H1 (cell line): ENCODE measurements around the gene HMCN2. TPM values are rescaled to one million over a fixed set of nuclear protein-coding genes. Genes with fewer than 3 reads are reported as not detected.

ENCODE experiments used
- CTCF ChIA-PET: fragments of 300-600 bp; sonication (Branson Sonifier 250); formaldehyde crosslinking; loops from one replicate; lab custom pipeline; 2021; ENCODE audit not compliant: partially characterized antibody; lab: Charles Lee
- POLR2A ChIA-PET: fragments of 300-600 bp; sonication (Branson Sonifier 250); formaldehyde crosslinking; loops from one replicate; lab custom pipeline; 2021; ENCODE audit warnings: inconsistent platforms; ENCODE audit not compliant: partially characterized antibody; lab: Charles Lee
- DNase-seq, 2 experiments: peaks; one replicate each; pipeline versions ENCODE4 v3.0.0 to v3.0.0-alpha.2; 2010 to 2022; ENCODE audit warnings: low spot score in 2 of 2, low read depth in 1 of 2, mixed read lengths in 1 of 2
- FAIRE-seq: peaks from 2 replicates; lab custom pipeline; 2011; peaks lifted over from hg19 to GRCh38; lab: Jason Lieb, UNC
- H2AFZ ChIP-seq: 2 replicates; pipeline ENCODE4 v1.8.1; 2012; ENCODE audit warnings: low read length, inconsistent platforms
- H2AK5ac ChIP-seq: 2 replicates; pipeline ENCODE4 v1.6.1; 2013; ENCODE audit warnings: low read depth, low read length
- H2BK120ac ChIP-seq: replicated peaks from 2 replicates; pipeline ENCODE3; 2013; ENCODE audit warnings: low read depth, low read length, inconsistent platforms
- H2BK12ac ChIP-seq: 2 replicates; pipeline ENCODE4 v1.6.1; 2013; ENCODE audit warnings: low read depth, low read length
- H2BK15ac ChIP-seq: 2 replicates; pipeline ENCODE4 v1.6.1; 2013; ENCODE audit warnings: low read length
- H2BK20ac ChIP-seq: 2 replicates; pipeline ENCODE4 v1.6.1; 2013; ENCODE audit warnings: low read length
- H2BK5ac ChIP-seq: 2 replicates; pipeline ENCODE4 v1.6.1; 2013; ENCODE audit warnings: low read depth, low read length
- H3K14ac ChIP-seq: 2 replicates; pipeline ENCODE4 v1.6.1; 2013; ENCODE audit warnings: inconsistent platforms; ENCODE audit not compliant: insufficient read length
- H3K18ac ChIP-seq: 2 replicates; pipeline ENCODE4 v1.6.1; 2013; ENCODE audit warnings: low read length; ENCODE audit errors: extremely low read depth
- H3K23ac ChIP-seq: 2 replicates; pipeline ENCODE4 v1.6.1; 2013; ENCODE audit warnings: inconsistent platforms; ENCODE audit not compliant: insufficient read length
- H3K23me2 ChIP-seq: 2 replicates; pipeline ENCODE4 v1.6.1; 2013; ENCODE audit warnings: low read depth, low read length
- H3K27ac ChIP-seq: 2 replicates; pipeline ENCODE4 v1.6.1; 2011; ENCODE audit warnings: low read depth, low read length, inconsistent platforms
- H3K27me3 ChIP-seq, 4 experiments: replicated peaks in 1 of 4; 1 replicate in 1 of 4; 2 replicates in 3 of 4; pipeline versions ENCODE4 v1.6.1 to v1.8.1; 2011 to 2013; ENCODE audit warnings: low read length in 3 of 4, mild to moderate bottlenecking in 3 of 4, inconsistent platforms in 2 of 4, mixed read lengths in 2 of 4, moderate library complexity in 1 of 4; ENCODE audit not compliant: control insufficient read depth in 3 of 4, insufficient read depth in 3 of 4; ENCODE audit errors: extremely low read depth in 1 of 4
- H3K36me3 ChIP-seq, 4 experiments: 2 replicates each; pipeline versions ENCODE4 v1.6.1 to v1.8.1; 2011 to 2013; ENCODE audit warnings: mild to moderate bottlenecking in 4 of 4, low read length in 3 of 4, moderate library complexity in 2 of 4, control low read depth in 1 of 4, inconsistent platforms in 1 of 4; ENCODE audit not compliant: insufficient read depth in 4 of 4, control insufficient read depth in 2 of 4
- H3K4ac ChIP-seq: replicated peaks from 2 replicates; pipeline ENCODE3; 2013; ENCODE audit warnings: low read length, low read depth, mixed read lengths, inconsistent platforms; ENCODE audit not compliant: insufficient read length
- H3K4me1 ChIP-seq, 4 experiments: replicated peaks in 1 of 4; 1 replicate in 1 of 4; 2 replicates in 3 of 4; pipeline versions ENCODE4 v1.6.1 to v1.8.1; 2011 to 2013; ENCODE audit warnings: low read length in 3 of 4, inconsistent platforms in 2 of 4, mixed read lengths in 1 of 4; ENCODE audit not compliant: insufficient read depth in 4 of 4, control insufficient read depth in 3 of 4
- H3K4me2 ChIP-seq, 2 experiments: 2 replicates each; pipeline versions ENCODE4 v1.6.1 to v1.8.1; 2011 to 2013; ENCODE audit warnings: low read depth in 2 of 2, low read length in 2 of 2, control low read depth in 1 of 2, inconsistent platforms in 1 of 2, mild to moderate bottlenecking in 1 of 2; ENCODE audit not compliant: insufficient read depth in 1 of 2
- H3K4me3 ChIP-seq, 4 experiments: fragments of 200-600, 300-600 bp in 1 of 4; sonication (generic), shearing (Covaris generic), sonication (Bioruptor Twin) in 1 of 4; 2 replicates each; pipeline versions ENCODE4 v1.5.1 to v1.8.1; 2011 to 2016; ENCODE audit warnings: low read length in 4 of 4, low read depth in 3 of 4, control low read depth in 2 of 4, inconsistent platforms in 2 of 4, mild to moderate bottlenecking in 2 of 4, mixed read lengths in 1 of 4, moderate library complexity in 1 of 4; ENCODE audit not compliant: insufficient read depth in 2 of 4; ENCODE audit errors: extremely low read depth in 1 of 4
- H3K56ac ChIP-seq: replicated peaks from 2 replicates; pipeline ENCODE3; 2013; ENCODE audit warnings: low read depth, mild to moderate bottlenecking, mixed read lengths, low read length, inconsistent platforms; ENCODE audit not compliant: insufficient read length
- H3K79me1 ChIP-seq: 2 replicates; pipeline ENCODE4 v1.6.1; 2013; ENCODE audit warnings: low read depth, low read length, control low read depth
- H3K79me2 ChIP-seq, 2 experiments: 2 replicates each; pipeline versions ENCODE4 v1.6.1 to v1.8.1; 2012 to 2013; ENCODE audit warnings: low read length in 2 of 2, mild to moderate bottlenecking in 2 of 2, inconsistent platforms in 1 of 2; ENCODE audit not compliant: insufficient read depth in 2 of 2, control insufficient read depth in 1 of 2
- H3K9ac ChIP-seq, 4 experiments: replicated peaks in 1 of 4; 1 replicate in 1 of 4; 2 replicates in 3 of 4; pipeline versions ENCODE4 v1.6.1 to v1.8.1; 2011 to 2013; ENCODE audit warnings: low read depth in 3 of 4, low read length in 3 of 4, control low read depth in 2 of 4, mild to moderate bottlenecking in 2 of 4, moderate library complexity in 2 of 4, inconsistent platforms in 1 of 4; ENCODE audit errors: extremely low read depth in 1 of 4
- H3K9me3 ChIP-seq, 2 experiments: 2 replicates each; pipeline versions ENCODE4 v1.6.1 to v1.8.1; 2012 to 2013; ENCODE audit warnings: mild to moderate bottlenecking in 2 of 2, moderate library complexity in 2 of 2, control low read depth in 1 of 2, inconsistent platforms in 1 of 2, low read depth in 1 of 2, low read length in 1 of 2, mixed read lengths in 1 of 2; ENCODE audit not compliant: insufficient read depth in 2 of 2
- H4K20me1 ChIP-seq, 2 experiments: replicated peaks in 1 of 2; 2 replicates each; pipeline versions ENCODE3 to v1.8.1; 2011 to 2013; ENCODE audit warnings: inconsistent platforms in 2 of 2, low read length in 2 of 2, mild to moderate bottlenecking in 1 of 2; ENCODE audit not compliant: insufficient read depth in 2 of 2, control insufficient read depth in 1 of 2
- H4K5ac ChIP-seq: 2 replicates; pipeline ENCODE4 v1.6.1; 2013; ENCODE audit warnings: low read length, low read depth, mixed read lengths, inconsistent platforms; ENCODE audit not compliant: insufficient read length
- H4K8ac ChIP-seq: 2 replicates; pipeline ENCODE4 v1.8.0; 2013; ENCODE audit warnings: mild to moderate bottlenecking, moderate library complexity, low read length, inconsistent platforms; ENCODE audit not compliant: insufficient read depth; ENCODE audit errors: extremely low read depth
- H4K91ac ChIP-seq: replicated peaks from 2 replicates; pipeline ENCODE3; 2013; ENCODE audit warnings: low read length, mixed read lengths, inconsistent platforms; ENCODE audit not compliant: insufficient read length
- ASH2L ChIP-seq: fragments of 200-600, 300-600 bp; sonication (generic); IDR thresholded peaks from one replicate; pipeline ENCODE4 v1.7.1; 2017; ENCODE audit warnings: low read length
- CBX5 ChIP-seq: fragments of 300-800, 300-1000 bp; sonication (generic); IDR thresholded peaks from 2 replicates; pipeline ENCODE4 v1.7.1; 2016; ENCODE audit warnings: antibody characterized with exemption, low read length, low read depth
- CHD2 ChIP-seq: IDR thresholded peaks from 2 replicates; pipeline ENCODE4 v1.6.1; 2012; ENCODE audit warnings: low read length, improper control_type of control experiment
- MAFK ChIP-seq: IDR thresholded peaks from 2 replicates; pipeline ENCODE4 v1.6.1; 2012; ENCODE audit warnings: low read depth, mild to moderate bottlenecking, improper control_type of control experiment, low read length
- NRF1 ChIP-seq: IDR thresholded peaks from 2 replicates; pipeline ENCODE4 v1.6.1; 2011; ENCODE audit warnings: mild to moderate bottlenecking, low read depth, low read length, improper control_type of control experiment
- RAD21 ChIP-seq, 2 experiments: IDR thresholded peaks in 1 of 2; conservative IDR thresholded peaks in 1 of 2; 2 replicates each; pipeline ENCODE4 v1.6.1; 2011; ENCODE audit warnings: low read depth in 2 of 2, low read length in 2 of 2, improper control_type of control experiment in 1 of 2, inconsistent platforms in 1 of 2, mild to moderate bottlenecking in 1 of 2, moderate library complexity in 1 of 2
- SIX5 ChIP-seq: IDR thresholded peaks from 2 replicates; pipeline ENCODE4 v1.6.1; 2011; ENCODE audit warnings: mild to moderate bottlenecking, low read depth, low read length
- TBP ChIP-seq: IDR thresholded peaks from 2 replicates; pipeline ENCODE4 v1.6.1; 2011; ENCODE audit warnings: low read depth, low read length, improper control_type of control experiment
- WGBS, 2 experiments: shearing (Covaris generic) in 1 of 2; methylation state at CpG; one replicate each; pipeline versions ENCODE4 v1.1.6 to v1.1.7; 2013 to 2015; ENCODE audit warnings: low lambda C conversion rate in 2 of 2, mixed read lengths in 2 of 2, inconsistent platforms in 1 of 2, low coverage in 1 of 2, missing lambda C conversion rate in 1 of 2; ENCODE audit not compliant: insufficient replicate concordance in 2 of 2, insufficient coverage in 1 of 2, insufficient read length in 1 of 2; ENCODE audit errors: extremely low coverage in 1 of 2, missing lambda C conversion rate in 1 of 2; 5-methylcytosine and 5-hydroxymethylcytosine counted together
- polyA plus RNA-seq, 7 experiments: library from polyadenylated mRNA; depleted of rRNA in 3 of 7; stranded (reverse) in 5 of 7; unstranded in 2 of 7; fragments of >200 nt in 5 of 7; fragments of 200-250 nt in 2 of 7; gene quantifications; 1 replicate in 5 of 7; 2 replicates in 1 of 7; 4 replicates in 1 of 7; pipeline versions ENCODE4 v1.2.1 to v1.2.3, GENCODE V29; 2011 to 2013; ENCODE audit warnings: missing spikeins in 2 of 7, mixed read lengths in 2 of 7
- total RNA-seq: library from RNA; stranded (reverse); fragmentation: NEBNext Ultra II Directional; extraction: Animal tissue kit (Norgen Biotek cat#: 25700); gene quantifications from 2 replicates; pipeline ENCODE4 v1.2.1, GENCODE V29; 2021

Gene HMCN2
- total and polyA plus RNA-seq, 2 of the 8 experiments (the other 6 are each of a cell fraction or from before 2014, with no cell fraction given), result 5.0 to 9.1 TPM

DNA sequence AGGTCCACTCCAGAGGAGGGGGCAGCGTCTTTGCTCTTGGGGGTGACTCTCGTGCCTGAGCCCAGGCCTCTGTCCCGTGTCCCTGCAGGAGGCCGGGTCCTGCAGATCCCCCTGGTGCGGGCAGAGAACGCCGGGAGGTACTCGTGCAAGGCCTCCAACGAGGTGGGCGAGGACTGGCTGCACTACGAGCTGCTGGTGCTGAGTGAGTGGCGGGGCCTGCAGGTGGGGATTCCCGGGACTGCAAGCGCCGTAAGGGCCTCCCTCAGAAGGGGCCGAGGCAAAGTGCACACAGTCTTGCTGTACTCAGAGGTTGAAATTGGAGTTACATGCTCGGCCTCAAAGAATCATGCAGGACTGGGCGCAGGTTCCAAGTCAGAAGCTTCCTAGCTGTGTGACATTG lies 116.5 kb downstream of the HMCN2 start:
- H3K27me3 ChIP-seq, result no peaks in the 10 kb centered on the region
- H3K4me2 ChIP-seq, result no peak overlapping the region
- no peak overlapping the region for H4K8ac ChIP-seq
- H4K91ac ChIP-seq, result no peak overlapping the region
- no peak overlapping the region for H3K23ac ChIP-seq
- H2AK5ac ChIP-seq, result no peak overlapping the region
- no peaks in the 10 kb centered on the region for H3K79me1 ChIP-seq
- H2BK120ac ChIP-seq, result no peak overlapping the region
- ChIA-PET CTCF (interaction anchor here (0.6 to 2.4 kb wide), 5 partner anchors 12 to 240 kb away, joined by 3 to 7 read pairs (median 3); no protein-coding TSS in a partner anchor), POLR2A (interaction anchor here (1.3 to 1.7 kb wide), 3 partner anchors 11 to 65 kb away, joined by 3 read pairs; no protein-coding TSS in a partner anchor)
- H3K14ac ChIP-seq, result no peak overlapping the region
- no peak overlapping the region for H2BK5ac ChIP-seq
- H4K20me1 ChIP-seq, result peaks cover 0 to 2% of the 10 kb centered on the region in 2 experiments
- no peaks in the 10 kb centered on the region for H3K4me1 ChIP-seq
- DNase-seq (peak in 1 of 2 experiments; percentile 60), FAIRE-seq (no peak)
- no peak overlapping the region for H2BK15ac ChIP-seq
- 80% methylated on average over 16 of the region's 18 CpGs; no CpG with 5 or more reads in 1 of the 2 experiments for WGBS, 2 experiments
- H2BK20ac ChIP-seq, result no peak overlapping the region
- no peaks in the 10 kb centered on the region for H3K23me2 ChIP-seq
- H3K56ac ChIP-seq, result no peak overlapping the region
- no peak for TF ChIP-seq ASH2L
- no peak for TF ChIP-seq CBX5
- TF ChIP-seq MAFK, result no peak
- peak in 1 of 2 experiments; percentile 14; a peak in 1 of 4 replicates for TF ChIP-seq RAD21 (IDR thresholded peaks at IDR 0.05 in 1 of 2, conservative IDR thresholded peaks at IDR 0.05 in 1 of 2; ENCODE audit: low read depth in 2 of 2, low read length in 2 of 2)
- TF ChIP-seq TBP, result no peak
- TF ChIP-seq NRF1, result no peak
- no peak for TF ChIP-seq CHD2
- no peak for TF ChIP-seq SIX5
- no peak overlapping the region for H2BK12ac ChIP-seq
- H3K4ac ChIP-seq, result no peak overlapping the region
- H3K36me3 ChIP-seq, result no peaks in the 10 kb centered on the region
- H2AFZ ChIP-seq, result no peak overlapping the region
- H3K79me2 ChIP-seq, result no peaks in the 10 kb centered on the region
- no peak overlapping the region for H3K4me3 ChIP-seq
- H3K9ac ChIP-seq, result no peak overlapping the region
- H3K18ac ChIP-seq, result no peak overlapping the region
- H4K5ac ChIP-seq, result no peak overlapping the region
- no peaks in the 10 kb centered on the region for H3K9me3 ChIP-seq
- H3K27ac ChIP-seq, result no peak overlapping the region
